H1 (cell line): ENCODE data around the gene STXBP6. TPM values are rescaled to one million over a fixed set of nuclear protein-coding genes. Genes with fewer than 3 reads are reported as not detected.

Source experiments
- CTCF ChIP-seq, 3 experiments: IDR thresholded peaks; 1 replicate in 2 of 3; 2 replicates in 1 of 3; pipeline versions ENCODE4 v1.5.1 to v1.6.1; 2011; ENCODE audit warnings: low read length in 3 of 3, mild to moderate bottlenecking in 3 of 3, inconsistent platforms in 2 of 3, low read depth in 1 of 3, moderate library complexity in 1 of 3; ENCODE audit not compliant: insufficient read depth in 1 of 3; ENCODE audit errors: control extremely low read depth in 1 of 3
- polyA plus RNA-seq, 7 experiments: library from polyadenylated mRNA; depleted of rRNA in 3 of 7; stranded (reverse) in 5 of 7; unstranded in 2 of 7; fragments of >200 nt in 5 of 7; fragments of 200-250 nt in 2 of 7; gene quantifications; 1 replicate in 5 of 7; 2 replicates in 1 of 7; 4 replicates in 1 of 7; pipeline versions ENCODE4 v1.2.1 to v1.2.3, GENCODE V29; 2011 to 2013; ENCODE audit warnings: missing spikeins in 2 of 7, mixed read lengths in 2 of 7
- total RNA-seq: library from RNA; stranded (reverse); fragmentation: NEBNext Ultra II Directional; extraction: Animal tissue kit (Norgen Biotek cat#: 25700); gene quantifications from 2 replicates; pipeline ENCODE4 v1.2.1, GENCODE V29; 2021

STXBP6 gene
- total and polyA plus RNA-seq, 2 of the 8 experiments (the other 6 are each of a cell fraction or from before 2014, with no cell fraction given): 9.4 to 18.1 TPM

DNA sequence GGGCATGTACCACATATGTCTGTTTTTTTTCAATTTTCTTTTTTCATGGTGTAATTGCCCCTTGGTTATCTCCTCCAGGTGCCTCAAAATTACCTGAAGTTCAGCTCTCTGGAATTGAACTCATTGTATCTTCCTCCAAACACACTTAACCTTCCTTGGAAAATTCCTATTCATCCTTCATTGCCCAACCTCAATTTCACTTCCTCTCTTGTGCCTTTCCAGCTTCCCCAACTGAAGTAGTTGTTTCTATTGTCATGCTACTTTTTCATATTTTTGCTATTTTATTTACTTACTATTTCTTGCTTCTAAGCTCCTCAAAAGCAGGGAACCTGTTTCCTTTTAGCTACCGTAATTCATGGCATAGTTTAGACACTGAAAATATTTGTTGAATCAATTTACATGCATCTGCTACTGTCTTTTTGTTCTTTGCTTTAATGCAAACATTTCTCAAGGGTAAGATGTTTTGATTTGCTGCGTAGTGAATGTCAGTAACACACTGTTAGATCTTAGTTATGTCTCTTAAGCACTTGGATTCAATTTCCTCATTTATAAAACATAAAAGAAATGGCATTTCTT, 37.0 kb upstream of the STXBP6 start (continued):
- no peak for TF ChIP-seq CTCF (IDR thresholded peaks at IDR 0.05; ENCODE audit: control extremely low read depth in 1 of 3, insufficient read depth in 1 of 3, low read depth in 1 of 3, low read length in 3 of 3)
